SK-N-SH (cell line): ENCODE measurements around the gene SMIM24. TPM values are rescaled to one million over a fixed set of nuclear protein-coding genes. Genes with fewer than 3 reads are reported as not detected.
A peak's percentile ranks its signal among the peaks of the same experiment; 100 is the strongest.

Source experiments
- CTCF ChIA-PET: fragments of 300-600, 350-600 bp; formaldehyde crosslinking; extraction: SDS; loops from one replicate; lab custom pipeline; 2021; lab: Yijun Ruan, JAX
- POLR2A ChIA-PET: fragments of 350-600 bp; sonication (Branson Sonifier 250); formaldehyde crosslinking; extraction: SDS; loops from one replicate; lab custom pipeline; 2020; ENCODE audit warnings: antibody characterized with exemption, inconsistent platforms; lab: Yijun Ruan, JAX
- DNase-seq: peaks from one replicate; pipeline ENCODE4 v3.0.0; 2012
- H2AFZ ChIP-seq: fragments of 200-600 bp; sonication (generic); 2 replicates; pipeline ENCODE4 v1.8.1; 2016; ENCODE audit warnings: antibody characterized with exemption, mild to moderate bottlenecking, low read depth
- H3F3A ChIP-seq: fragments of 200-600 bp; sonication (generic); replicated peaks from 2 replicates; pipeline ENCODE3; 2016; ENCODE audit warnings: antibody characterized with exemption, mild to moderate bottlenecking; ENCODE audit not compliant: insufficient read depth
- H3K27ac ChIP-seq, 2 experiments: fragments of 200-500 bp in 1 of 2; fragments of 200-600 bp in 1 of 2; sonication (Bioruptor generic) in 1 of 2; sonication (generic), shearing (Covaris generic) in 1 of 2; 2 replicates each; pipeline versions ENCODE4 v1.5.1 to v1.6.1; 2014 to 2016; ENCODE audit warnings: low read depth in 2 of 2, inconsistent platforms in 1 of 2, low read length in 1 of 2, mild to moderate bottlenecking in 1 of 2, mixed read lengths in 1 of 2
- H3K27me3 ChIP-seq: fragments of 200-600 bp; sonication (generic), shearing (Covaris generic); 2 replicates; pipeline ENCODE4 v1.6.1; 2016; ENCODE audit warnings: mixed run types; ENCODE audit not compliant: insufficient read depth
- H3K36me3 ChIP-seq, 2 experiments: fragments of 200-500 bp in 1 of 2; fragments of 200-600 bp in 1 of 2; sonication (Bioruptor generic) in 1 of 2; sonication (generic) in 1 of 2; replicated peaks in 1 of 2; 2 replicates each; pipeline versions ENCODE3 to v1.5.1; 2014 to 2016; ENCODE audit warnings: low read length in 1 of 2, mild to moderate bottlenecking in 1 of 2; ENCODE audit not compliant: insufficient read depth in 2 of 2, control insufficient read depth in 1 of 2
- H3K4me1 ChIP-seq, 2 experiments: fragments of 200-500 bp in 1 of 2; fragments of 200-600 bp in 1 of 2; sonication (Bioruptor generic) in 1 of 2; sonication (generic), shearing (Covaris generic) in 1 of 2; 2 replicates each; pipeline versions ENCODE4 v1.5.1 to v1.6.1; 2014 to 2016; ENCODE audit warnings: low read depth in 1 of 2, low read length in 1 of 2, mixed run types in 1 of 2; ENCODE audit not compliant: insufficient read depth in 2 of 2, control insufficient read depth in 1 of 2
- H3K4me2 ChIP-seq: fragments of 200-600 bp; sonication (generic), shearing (Covaris generic); 2 replicates; pipeline ENCODE4 v1.6.1; 2017; ENCODE audit warnings: mixed run types
- H3K4me3 ChIP-seq, 2 experiments: fragments of 200-500 bp in 1 of 2; fragments of 200-600 bp in 1 of 2; sonication (Bioruptor generic) in 1 of 2; sonication (generic), shearing (Covaris generic) in 1 of 2; 2 replicates each; pipeline versions ENCODE4 v1.5.1 to v1.8.1; 2014 to 2016; ENCODE audit warnings: low read depth in 2 of 2, inconsistent platforms in 1 of 2, low read length in 1 of 2, mild to moderate bottlenecking in 1 of 2, mixed read lengths in 1 of 2, moderate library complexity in 1 of 2
- H3K79me2 ChIP-seq: fragments of 200-600 bp; sonication (generic); 2 replicates; pipeline ENCODE4 v1.8.1; 2017; ENCODE audit warnings: mild to moderate bottlenecking; ENCODE audit not compliant: insufficient read depth
- H3K9ac ChIP-seq: fragments of 200-600 bp; sonication (generic); 2 replicates; pipeline ENCODE4 v1.6.1; 2017; ENCODE audit warnings: mixed run types
- H3K9me2 ChIP-seq: fragments of 200-600 bp; sonication (generic); 2 replicates; pipeline ENCODE4 v1.6.1; 2017; ENCODE audit warnings: mixed run types
- H3K9me3 ChIP-seq: fragments of 200-600 bp; sonication (generic); 2 replicates; pipeline ENCODE4 v1.6.1; 2017; ENCODE audit warnings: mixed run types, mild to moderate bottlenecking, moderate library complexity
- H4K20me1 ChIP-seq: fragments of 200-600 bp; sonication (generic); 2 replicates; pipeline ENCODE4 v1.6.1; 2017; ENCODE audit warnings: mild to moderate bottlenecking, mixed run types; ENCODE audit not compliant: insufficient read depth
- CTCF ChIP-seq: fragments of 200-600 bp; sonication (generic); IDR thresholded peaks from 2 replicates; pipeline ENCODE4 v1.6.1; 2017; ENCODE audit warnings: antibody characterized with exemption, mild to moderate bottlenecking, moderate library complexity
- EZH2phosphoT487 ChIP-seq: fragments of 200-600 bp; sonication (generic); IDR thresholded peaks from 2 replicates; pipeline ENCODE4 v1.6.1; 2017; ENCODE audit warnings: low read depth, mixed run types, mild to moderate bottlenecking, antibody characterized with exemption, moderate library complexity, borderline replicate concordance
- FOSL2 ChIP-seq: IDR thresholded peaks from 2 replicates; pipeline ENCODE4 v1.4.0; 2012; ENCODE audit warnings: low read depth, mild to moderate bottlenecking, moderate library complexity, borderline replicate concordance
- FOXM1 ChIP-seq: IDR thresholded peaks from 2 replicates; pipeline ENCODE4 v1.4.0; 2012; ENCODE audit warnings: low read depth, mild to moderate bottlenecking
- JUND ChIP-seq: IDR thresholded peaks from 2 replicates; pipeline ENCODE4 v1.4.0; 2012
- MAX ChIP-seq: IDR thresholded peaks from 2 replicates; pipeline ENCODE4 v1.4.0; 2012; ENCODE audit warnings: low read depth
- MEF2A ChIP-seq: IDR thresholded peaks from 2 replicates; pipeline ENCODE4 v1.4.0; 2012; ENCODE audit warnings: low read depth, borderline replicate concordance
- NRF1 ChIP-seq: IDR thresholded peaks from 2 replicates; pipeline ENCODE4 v1.6.1; 2012; ENCODE audit warnings: low read depth, mild to moderate bottlenecking, low read length
- POLR2AphosphoS5 ChIP-seq: IDR thresholded peaks from 2 replicates; pipeline ENCODE4 v1.6.1; 2012; ENCODE audit warnings: low read depth, low read length
- RCOR1 ChIP-seq: fragments of 150-350 bp; IDR thresholded peaks from 2 replicates; pipeline ENCODE4 v1.6.1; 2017; ENCODE audit warnings: antibody characterized with exemption, low read length
- SMC3 ChIP-seq: IDR thresholded peaks from 2 replicates; pipeline ENCODE4 v1.6.1; 2012; ENCODE audit warnings: low read depth, low read length, improper control_type of control experiment
- USF1 ChIP-seq: IDR thresholded peaks from 2 replicates; pipeline ENCODE4 v1.4.0; 2012; ENCODE audit warnings: low read depth, borderline replicate concordance
- USF2 ChIP-seq: fragments of 150-350 bp; IDR thresholded peaks from 2 replicates; pipeline ENCODE4 v1.6.1; 2017; ENCODE audit warnings: antibody characterized with exemption, low read length, low read depth, borderline replicate concordance
- YY1 ChIP-seq: IDR thresholded peaks from 2 replicates; pipeline ENCODE4 v1.4.0; 2012; ENCODE audit warnings: low read depth, mild to moderate bottlenecking
- ZBTB33 ChIP-seq: IDR thresholded peaks from 2 replicates; pipeline ENCODE4 v1.4.0; 2012; ENCODE audit warnings: low read depth, borderline replicate concordance
- WGBS: methylation state at CpG from one replicate; pipeline ENCODE4 v1.1.6; 2017; ENCODE audit warnings: low lambda C conversion rate; 5-methylcytosine and 5-hydroxymethylcytosine counted together
- polyA plus RNA-seq, 3 experiments: library from polyadenylated mRNA; depleted of rRNA; stranded (reverse); fragments of >200 nt; gene quantifications; 2 replicates each; pipeline ENCODE4 v1.2.3, GENCODE V29; 2012
- TF ChIP-seq, protein P1 (sequence below): IDR thresholded peaks from 2 replicates; pipeline ENCODE4 v1.6.1; 2012; ENCODE audit warnings: mild to moderate bottlenecking, low read depth, low read length, moderate library complexity
- TF ChIP-seq, protein P2 (sequence below): IDR thresholded peaks from 2 replicates; pipeline ENCODE4; 2012

The SMIM24 gene
- polyA plus RNA-seq, 1 of the 3 experiments (the other 2 are of a cell fraction), result 0.12 TPM

GRCh38 chr19:3503036-3503572 is 22.8 kb upstream of the SMIM24 start (continued):
- TF ChIP-seq MAX, result no peak
- TF ChIP-seq CTCF, result no peak
- TF ChIP-seq JUND, result no peak
- no peak for TF ChIP-seq MEF2A

DNA sequence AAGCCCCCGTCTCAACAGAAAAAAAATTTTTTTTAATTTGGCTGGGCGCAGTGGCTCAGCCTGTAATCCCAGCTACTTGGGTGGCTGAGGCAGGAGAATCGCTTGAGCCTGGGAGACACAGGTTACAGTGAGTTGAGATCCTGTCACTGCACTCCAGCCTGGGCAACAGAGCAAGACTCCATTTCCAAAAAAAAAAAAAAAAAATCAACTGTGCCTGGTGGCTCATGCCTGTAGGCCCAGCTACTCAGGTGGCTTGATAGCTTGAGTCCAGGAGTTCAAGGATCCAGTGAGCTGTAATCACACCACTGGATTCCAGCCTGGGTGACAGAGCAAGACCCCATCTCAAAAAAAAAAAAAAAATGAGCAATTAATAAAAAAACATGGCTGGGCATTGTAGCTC is 21.5 kb upstream of the SMIM24 start:
- Histone ChIP-seq H3F3A (peaks cover 8% of the 10 kb centered on the region), H3K4me2 (no peak overlapping the region), H3K4me1 (peaks cover 10 to 13% of the 10 kb centered on the region in 2 experiments; a peak in 2 of 4 replicates), H3K4me3 (no peak overlapping the region), H2AFZ (0 out of 2 replicates have a peak overlapping the region, but pooled peaks have one; percentile 22), H3K9me2 (no peaks in the 10 kb centered on the region), H3K27ac (no peak overlapping the region), H4K20me1 (no peaks in the 10 kb centered on the region), H3K36me3 (peaks cover 0 to 3% of the 10 kb centered on the region in 2 experiments), H3K9ac (no peak overlapping the region), H3K79me2 (peaks cover 38% of the 10 kb centered on the region), H3K9me3 (no peaks in the 10 kb centered on the region), H3K27me3 (no peaks in the 10 kb centered on the region)
- WGBS, result 81% methylated on average over 3 of the region's 3 CpGs
- TF ChIP-seq USF1 (no peak), MAX (no peak), SMC3 (no peak), POLR2AphosphoS5 (no peak), RCOR1 (no peak), FOSL2 (no peak), USF2 (no peak), EZH2phosphoT487 (no peak), YY1 (no peak), FOXM1 (no peak), NRF1 (no peak), MEF2A (no peak), ZBTB33 (no peak)
- TF ChIP-seq, protein P1, sequence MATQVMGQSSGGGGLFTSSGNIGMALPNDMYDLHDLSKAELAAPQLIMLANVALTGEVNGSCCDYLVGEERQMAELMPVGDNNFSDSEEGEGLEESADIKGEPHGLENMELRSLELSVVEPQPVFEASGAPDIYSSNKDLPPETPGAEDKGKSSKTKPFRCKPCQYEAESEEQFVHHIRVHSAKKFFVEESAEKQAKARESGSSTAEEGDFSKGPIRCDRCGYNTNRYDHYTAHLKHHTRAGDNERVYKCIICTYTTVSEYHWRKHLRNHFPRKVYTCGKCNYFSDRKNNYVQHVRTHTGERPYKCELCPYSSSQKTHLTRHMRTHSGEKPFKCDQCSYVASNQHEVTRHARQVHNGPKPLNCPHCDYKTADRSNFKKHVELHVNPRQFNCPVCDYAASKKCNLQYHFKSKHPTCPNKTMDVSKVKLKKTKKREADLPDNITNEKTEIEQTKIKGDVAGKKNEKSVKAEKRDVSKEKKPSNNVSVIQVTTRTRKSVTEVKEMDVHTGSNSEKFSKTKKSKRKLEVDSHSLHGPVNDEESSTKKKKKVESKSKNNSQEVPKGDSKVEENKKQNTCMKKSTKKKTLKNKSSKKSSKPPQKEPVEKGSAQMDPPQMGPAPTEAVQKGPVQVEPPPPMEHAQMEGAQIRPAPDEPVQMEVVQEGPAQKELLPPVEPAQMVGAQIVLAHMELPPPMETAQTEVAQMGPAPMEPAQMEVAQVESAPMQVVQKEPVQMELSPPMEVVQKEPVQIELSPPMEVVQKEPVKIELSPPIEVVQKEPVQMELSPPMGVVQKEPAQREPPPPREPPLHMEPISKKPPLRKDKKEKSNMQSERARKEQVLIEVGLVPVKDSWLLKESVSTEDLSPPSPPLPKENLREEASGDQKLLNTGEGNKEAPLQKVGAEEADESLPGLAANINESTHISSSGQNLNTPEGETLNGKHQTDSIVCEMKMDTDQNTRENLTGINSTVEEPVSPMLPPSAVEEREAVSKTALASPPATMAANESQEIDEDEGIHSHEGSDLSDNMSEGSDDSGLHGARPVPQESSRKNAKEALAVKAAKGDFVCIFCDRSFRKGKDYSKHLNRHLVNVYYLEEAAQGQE, result no peak
- TF ChIP-seq, protein P2, sequence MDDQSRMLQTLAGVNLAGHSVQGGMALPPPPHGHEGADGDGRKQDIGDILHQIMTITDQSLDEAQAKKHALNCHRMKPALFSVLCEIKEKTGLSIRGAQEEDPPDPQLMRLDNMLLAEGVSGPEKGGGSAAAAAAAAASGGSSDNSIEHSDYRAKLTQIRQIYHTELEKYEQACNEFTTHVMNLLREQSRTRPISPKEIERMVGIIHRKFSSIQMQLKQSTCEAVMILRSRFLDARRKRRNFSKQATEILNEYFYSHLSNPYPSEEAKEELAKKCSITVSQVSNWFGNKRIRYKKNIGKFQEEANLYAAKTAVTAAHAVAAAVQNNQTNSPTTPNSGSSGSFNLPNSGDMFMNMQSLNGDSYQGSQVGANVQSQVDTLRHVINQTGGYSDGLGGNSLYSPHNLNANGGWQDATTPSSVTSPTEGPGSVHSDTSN, result no peak
- ChIA-PET CTCF (interaction anchor here (1.0 to 4.2 kb wide), 4 partner anchors 12 to 199 kb away, joined by 3 to 22 read pairs (median 4); no protein-coding TSS in a partner anchor), POLR2A (interaction anchor here (0.6 to 1.4 kb wide), 3 partner anchors 57 to 226 kb away, joined by 3 to 4 read pairs (median 3); no protein-coding TSS in a partner anchor)
- DNase-seq, result no peak
